Neutrophil (primary cell): ENCODE data around the gene OR13J1.

Experiments
- H3K27ac ChIP-seq: fragments of 200-600 bp; sonication (generic); 2 replicates; pipeline ENCODE4 v1.5.1; 2016; ENCODE audit warnings: mild to moderate bottlenecking, moderate library complexity
- H3K27me3 ChIP-seq: fragments of 200-600 bp; sonication (generic); 2 replicates; pipeline ENCODE4 v1.6.0; 2016; ENCODE audit warnings: mild to moderate bottlenecking
- H3K36me3 ChIP-seq: fragments of 200-600 bp; sonication (generic); 2 replicates; pipeline ENCODE4 v1.5.1; 2017
- H3K4me1 ChIP-seq, 2 experiments: fragments of 200-600 bp in 1 of 2; sonication (generic) in 1 of 2; 1 replicate in 1 of 2; 2 replicates in 1 of 2; pipeline versions ENCODE4 v1.5.1 to v1.6.1; 2013 to 2016; ENCODE audit warnings: low read depth in 1 of 2, low read length in 1 of 2, mild to moderate bottlenecking in 1 of 2, moderate library complexity in 1 of 2; ENCODE audit not compliant: control insufficient read depth in 1 of 2, insufficient read depth in 1 of 2
- H3K4me3 ChIP-seq, 2 experiments: fragments of 200-600 bp in 1 of 2; sonication (generic) in 1 of 2; 1 replicate in 1 of 2; 2 replicates in 1 of 2; pipeline ENCODE4 v1.5.1; 2013 to 2016; ENCODE audit warnings: low read depth in 1 of 2, low read length in 1 of 2, mild to moderate bottlenecking in 1 of 2, moderate library complexity in 1 of 2
- H3K9me3 ChIP-seq: fragments of 200-600 bp; sonication (generic); 2 replicates; pipeline ENCODE4 v1.5.1; 2016
- CTCF ChIP-seq: fragments of 200-600 bp; sonication (generic); IDR thresholded peaks from 2 replicates; pipeline ENCODE4 v1.5.1; 2016; ENCODE audit warnings: antibody characterized with exemption

Gene OR13J1

DNA sequence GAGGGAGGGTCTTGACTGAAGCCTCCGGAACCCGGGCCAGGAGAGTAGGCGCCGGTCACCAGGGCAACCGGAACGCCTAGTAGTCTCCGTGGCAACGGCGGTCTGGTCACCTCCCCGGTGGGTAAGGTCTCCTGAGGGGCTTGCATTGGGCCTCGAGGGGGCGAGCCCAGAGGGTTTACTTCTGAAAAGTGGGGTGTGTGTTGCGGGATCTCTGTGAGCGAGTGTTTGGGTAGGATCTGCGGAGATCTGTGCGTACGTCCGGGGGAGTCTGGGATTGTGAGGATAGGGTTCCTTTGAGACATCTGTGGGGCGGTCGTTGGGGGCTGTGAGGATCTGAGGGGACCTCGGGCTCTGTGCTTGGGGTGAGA, 41.5 kb downstream of the OR13J1 start, which contains the start of gene FAM221B:
Gene FAM221B, minus strand, starts transcription at position 17 of the 368 bp plus-strand sequence. CDS start 2,571 bp downstream, outside the sequence.
- Histone ChIP-seq H3K9me3 (no peaks in the 10 kb centered on the region), H3K27me3 (peaks cover 63% of the 10 kb centered on the region), H3K4me1 (peaks cover 23 to 34% of the 10 kb centered on the region in 2 experiments), H3K4me3 (peak within 1 kb of the TSS; percentile 69 to 83), H3K36me3 (no peaks in the 10 kb centered on the region), H3K27ac (peak within 1 kb of the TSS; percentile 55)
- TF ChIP-seq CTCF: no peak

DNA sequence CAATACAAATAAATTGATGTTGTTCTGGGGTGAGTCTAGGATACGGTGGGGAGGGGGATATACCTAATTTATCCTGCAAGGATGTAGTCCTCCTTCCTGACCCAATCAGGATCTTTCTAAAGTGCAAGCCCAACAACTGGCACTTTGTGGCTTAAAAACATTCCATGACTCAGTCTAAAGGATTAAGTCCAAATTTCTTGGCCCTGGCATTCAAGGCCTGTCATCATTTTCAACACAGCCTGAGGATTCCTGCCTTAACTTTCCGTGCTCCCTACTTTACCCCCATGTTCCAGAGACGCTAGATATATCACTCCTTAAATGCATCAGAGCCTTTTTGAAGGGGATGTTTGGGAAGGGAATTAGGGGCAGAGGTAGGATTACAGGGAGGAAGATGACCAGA, 42.7 kb downstream of the OR13J1 start:
- H3K27me3 ChIP-seq: peaks cover 67% of the 10 kb centered on the region
- TF ChIP-seq CTCF: no peak
- no peaks in the 10 kb centered on the region for H3K36me3 ChIP-seq
- peaks cover 12 to 22% of the 10 kb centered on the region in 2 experiments for H3K4me1 ChIP-seq
- H3K27ac ChIP-seq: no peak overlapping the region
- H3K9me3 ChIP-seq: no peaks in the 10 kb centered on the region
- H3K4me3 ChIP-seq: no peak overlapping the region

- no peaks in the 10 kb centered on the region for H3K36me3 ChIP-seq
- peaks cover 12 to 14% of the 10 kb centered on the region in 2 experiments for H3K4me1 ChIP-seq
- H3K27ac ChIP-seq: no peak overlapping the region
- peaks cover 56% of the 10 kb centered on the region for H3K27me3 ChIP-seq
- H3K4me3 ChIP-seq: no peak overlapping the region
- TF ChIP-seq CTCF: peak; percentile 64
- H3K9me3 ChIP-seq: no peaks in the 10 kb centered on the region
Measured at GRCh38 chr9:35826071-35826701, 44.0 kb downstream of the OR13J1 start.

- TF ChIP-seq CTCF: no peak
- Histone ChIP-seq H3K4me1 (no peaks in the 10 kb centered on the region), H3K27me3 (peaks cover 38% of the 10 kb centered on the region), H3K27ac (no peak overlapping the region), H3K9me3 (no peaks in the 10 kb centered on the region), H3K4me3 (no peak overlapping the region), H3K36me3 (no peaks in the 10 kb centered on the region)
Measured at GRCh38 chr9:35822926-35823325, 47.3 kb downstream of the OR13J1 start.

GRCh38 chr9:35820076-35820475, 50.1 kb downstream of the OR13J1 start:
- Histone ChIP-seq H3K36me3 (no peaks in the 10 kb centered on the region), H3K4me3 (no peak overlapping the region), H3K27ac (no peak overlapping the region), H3K4me1 (peaks cover 3 to 5% of the 10 kb centered on the region in 2 experiments), H3K27me3 (peaks cover 32% of the 10 kb centered on the region), H3K9me3 (no peaks in the 10 kb centered on the region)
- no peak for TF ChIP-seq CTCF
